Upper lobe of right lung (tissue), 1 donor: ENCODE results near the gene CD300C. TPM values are rescaled to one million over a fixed set of nuclear protein-coding genes. Genes with fewer than 3 reads are reported as not detected.

Experiments
- ATAC-seq: fragments of 200-7000 bp; cut with Tn5 transposase; one replicate; pipeline ENCODE4 v1.9.1; 2020; ENCODE audit warnings: mild to moderate bottlenecking, moderate library complexity
- DNase-seq: peaks from one replicate; pipeline ENCODE4 v3.0.0-alpha.2; 2020
- H3K27ac ChIP-seq: fragments of 200-600 bp; one replicate; pipeline ENCODE4 v1.8.0; 2022
- H3K27me3 ChIP-seq: fragments of 200-600 bp; one replicate; pipeline ENCODE4 v1.8.0; 2022; ENCODE audit warnings: mild to moderate bottlenecking
- H3K36me3 ChIP-seq: fragments of 200-600 bp; one replicate; pipeline ENCODE4 v1.8.0; 2022
- H3K4me1 ChIP-seq: fragments of 200-600 bp; one replicate; pipeline ENCODE4 v1.8.0; 2022
- H3K4me3 ChIP-seq: fragments of 200-600 bp; one replicate; pipeline ENCODE4 v1.8.0; 2022; ENCODE audit warnings: mild to moderate bottlenecking
- H3K9me3 ChIP-seq: fragments of 200-600 bp; one replicate; pipeline ENCODE4 v1.8.0; 2022
- CTCF ChIP-seq: fragments of 200-600 bp; IDR thresholded peaks from one replicate; pipeline ENCODE4 v1.8.0; 2022; ENCODE audit warnings: antibody characterized with exemption
- intact Hi-C: fragments of 100-400 bp; cut with DNase I; formaldehyde crosslinking; loops from one replicate; pipeline ENCODE4 v1.11.0; 2022
- total RNA-seq: library from RNA; stranded (reverse); fragmentation: NEBNext Ultra II Directional; extraction: Animal tissue kit (Norgen Biotek cat#: 25700); gene quantifications from one replicate; pipeline ENCODE4 v1.2.1, GENCODE V29; 2021
- donor health status: DM: no; HTN: yes; CAD: no; lungs with severe emphysema.

Gene CD300C
- total RNA-seq, 1 donor from 2014 or later = 8.2 TPM

- H3K9me3 ChIP-seq = no peaks in the 10 kb centered on the region
- H3K36me3 ChIP-seq = no peaks in the 10 kb centered on the region
- H3K4me1 ChIP-seq = no peaks in the 10 kb centered on the region
- no peak for TF ChIP-seq CTCF
- no peaks in the 10 kb centered on the region for H3K27me3 ChIP-seq
- ATAC-seq (no peak), DNase-seq (no peak)
- no peak overlapping the region for H3K27ac ChIP-seq
- no peak overlapping the region for H3K4me3 ChIP-seq
- intact Hi-C loops = no loop called here
Observed at GRCh38 chr17:74516561-74517328, 29.2 kb downstream of the CD300C start.

- Histone ChIP-seq H3K4me3 (no peak overlapping the region), H3K9me3 (no peaks in the 10 kb centered on the region), H3K27ac (no peak overlapping the region), H3K36me3 (no peaks in the 10 kb centered on the region), H3K27me3 (no peaks in the 10 kb centered on the region), H3K4me1 (no peaks in the 10 kb centered on the region)
- no peak for ATAC-seq
- DNase-seq = no peak
- no peak for TF ChIP-seq CTCF
- intact Hi-C loops = no loop called here
Observed at GRCh38 chr17:74515941-74516340, 30.0 kb downstream of the CD300C start.

GRCh38 chr17:74514632-74515334, 31.1 kb downstream of the CD300C start:
- Histone ChIP-seq H3K4me3 (no peak overlapping the region), H3K27ac (no peak overlapping the region), H3K27me3 (no peaks in the 10 kb centered on the region), H3K9me3 (no peaks in the 10 kb centered on the region), H3K36me3 (no peaks in the 10 kb centered on the region), H3K4me1 (no peaks in the 10 kb centered on the region)
- no peak for TF ChIP-seq CTCF
- ATAC-seq = no peak
- DNase-seq = no peak
- intact Hi-C loops = no loop called here

GRCh38 chr17:74513987-74514631, 31.8 kb downstream of the CD300C start:
- DNase-seq (no peak), ATAC-seq (no peak)
- no peak for TF ChIP-seq CTCF
- Histone ChIP-seq H3K4me1 (no peaks in the 10 kb centered on the region), H3K27me3 (no peaks in the 10 kb centered on the region), H3K4me3 (no peak overlapping the region), H3K36me3 (no peaks in the 10 kb centered on the region), H3K27ac (no peak overlapping the region), H3K9me3 (no peaks in the 10 kb centered on the region)
- intact Hi-C loops = no loop called here

- no peaks in the 10 kb centered on the region for H3K36me3 ChIP-seq
- no peak for DNase-seq
- TF ChIP-seq CTCF = no peak
- H3K4me1 ChIP-seq = no peaks in the 10 kb centered on the region
- H3K4me3 ChIP-seq = no peak overlapping the region
- H3K27me3 ChIP-seq = no peaks in the 10 kb centered on the region
- peak; percentile 86 for ATAC-seq
- H3K27ac ChIP-seq = peak overlapping the region; percentile 25
- H3K9me3 ChIP-seq = no peaks in the 10 kb centered on the region
- intact Hi-C loops = no loop called here
Observed at GRCh38 chr17:74512624-74513091, 33.3 kb downstream of the CD300C start.
